PFSK-1 (cell line): Measurements from ENCODE around the gene PRPH.

ENCODE experiments used
- POLR2AphosphoS5 ChIP-seq: IDR thresholded peaks from 2 replicates; pipeline ENCODE4 v1.6.1; 2012; ENCODE audit warnings: low read depth, mild to moderate bottlenecking, control low read depth, low read length, moderate library complexity
- TAF1 ChIP-seq: IDR thresholded peaks from 2 replicates; pipeline ENCODE4 v1.6.1; 2012; ENCODE audit warnings: low read length, control low read depth, borderline replicate concordance; ENCODE audit not compliant: insufficient read depth
- TF ChIP-seq, protein P1 (sequence below), 2 experiments: IDR thresholded peaks; 2 replicates each; pipeline versions ENCODE4 v1.6.1 to v1.8.0; 2011 to 2012; ENCODE audit warnings: low read depth in 2 of 2, low read length in 2 of 2, control low read depth in 1 of 2, inconsistent platforms in 1 of 2, mild to moderate bottlenecking in 1 of 2, moderate library complexity in 1 of 2; ENCODE audit not compliant: insufficient read depth in 1 of 2

- TF ChIP-seq TAF1 = no peak
- no peak for TF ChIP-seq POLR2AphosphoS5
- TF ChIP-seq, protein P1, sequence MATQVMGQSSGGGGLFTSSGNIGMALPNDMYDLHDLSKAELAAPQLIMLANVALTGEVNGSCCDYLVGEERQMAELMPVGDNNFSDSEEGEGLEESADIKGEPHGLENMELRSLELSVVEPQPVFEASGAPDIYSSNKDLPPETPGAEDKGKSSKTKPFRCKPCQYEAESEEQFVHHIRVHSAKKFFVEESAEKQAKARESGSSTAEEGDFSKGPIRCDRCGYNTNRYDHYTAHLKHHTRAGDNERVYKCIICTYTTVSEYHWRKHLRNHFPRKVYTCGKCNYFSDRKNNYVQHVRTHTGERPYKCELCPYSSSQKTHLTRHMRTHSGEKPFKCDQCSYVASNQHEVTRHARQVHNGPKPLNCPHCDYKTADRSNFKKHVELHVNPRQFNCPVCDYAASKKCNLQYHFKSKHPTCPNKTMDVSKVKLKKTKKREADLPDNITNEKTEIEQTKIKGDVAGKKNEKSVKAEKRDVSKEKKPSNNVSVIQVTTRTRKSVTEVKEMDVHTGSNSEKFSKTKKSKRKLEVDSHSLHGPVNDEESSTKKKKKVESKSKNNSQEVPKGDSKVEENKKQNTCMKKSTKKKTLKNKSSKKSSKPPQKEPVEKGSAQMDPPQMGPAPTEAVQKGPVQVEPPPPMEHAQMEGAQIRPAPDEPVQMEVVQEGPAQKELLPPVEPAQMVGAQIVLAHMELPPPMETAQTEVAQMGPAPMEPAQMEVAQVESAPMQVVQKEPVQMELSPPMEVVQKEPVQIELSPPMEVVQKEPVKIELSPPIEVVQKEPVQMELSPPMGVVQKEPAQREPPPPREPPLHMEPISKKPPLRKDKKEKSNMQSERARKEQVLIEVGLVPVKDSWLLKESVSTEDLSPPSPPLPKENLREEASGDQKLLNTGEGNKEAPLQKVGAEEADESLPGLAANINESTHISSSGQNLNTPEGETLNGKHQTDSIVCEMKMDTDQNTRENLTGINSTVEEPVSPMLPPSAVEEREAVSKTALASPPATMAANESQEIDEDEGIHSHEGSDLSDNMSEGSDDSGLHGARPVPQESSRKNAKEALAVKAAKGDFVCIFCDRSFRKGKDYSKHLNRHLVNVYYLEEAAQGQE (IDR thresholded peaks at IDR 0.05; ENCODE audit: insufficient read depth in 1 of 2, low read depth in 2 of 2, low read length in 2 of 2) = no peak
Observed at GRCh38 chr12:49276304-49277290, 18.4 kb upstream of the PRPH start.
